Nephron progenitor cell (in vitro differentiated cells): ENCODE measurements around the gene KRT82.

Experiments
- DNase-seq: peaks from one replicate; pipeline ENCODE4 v3.0.0; 2021
- H3K27ac Mint-ChIP-seq: 2 replicates; pipeline ENCODE4 v1.8.0; 2021; ENCODE audit warnings: mild to moderate bottlenecking, moderate library complexity, mixed read lengths
- H3K27me3 Mint-ChIP-seq: 2 replicates; pipeline ENCODE4 v1.8.0; 2021; ENCODE audit warnings: mild to moderate bottlenecking, low read depth, mixed read lengths; ENCODE audit not compliant: poor library complexity
- H3K36me3 Mint-ChIP-seq: 2 replicates; pipeline ENCODE4 v1.8.0; 2021; ENCODE audit warnings: low read depth, mixed read lengths
- H3K4me1 Mint-ChIP-seq: 2 replicates; pipeline ENCODE4 v1.8.0; 2021; ENCODE audit warnings: mixed read lengths
- H3K4me3 Mint-ChIP-seq: 2 replicates; pipeline ENCODE4 v1.8.0; 2021; ENCODE audit warnings: mild to moderate bottlenecking, moderate library complexity, mixed read lengths
- H3K9me3 Mint-ChIP-seq: 2 replicates; pipeline ENCODE4 v1.8.0; 2021; ENCODE audit warnings: mild to moderate bottlenecking, moderate library complexity, mixed read lengths
- CTCF ChIP-seq: fragments of 200-600 bp; sonication (generic); IDR thresholded peaks from 2 replicates; pipeline ENCODE4 v1.5.0; 2021; ENCODE audit warnings: antibody characterized with exemption

The KRT82 gene

DNA sequence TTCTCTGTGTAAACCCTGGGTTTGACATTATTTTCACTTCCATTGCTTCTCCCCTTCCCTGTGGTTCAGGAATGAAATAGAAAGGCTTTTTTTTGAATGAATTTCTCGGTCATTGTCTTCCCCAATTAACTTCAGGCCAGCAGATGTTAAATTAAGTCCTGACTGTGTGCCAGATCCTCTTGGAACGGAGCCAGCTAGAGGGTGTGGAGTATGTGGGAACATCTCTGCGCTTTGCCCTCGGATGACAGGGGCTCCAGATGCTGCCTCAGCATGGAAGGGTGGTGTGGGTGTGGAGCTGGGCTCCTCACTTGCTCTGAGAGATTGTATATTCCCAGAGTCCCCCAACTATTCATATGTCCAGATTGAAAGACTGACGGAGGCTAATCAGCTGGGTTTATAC lies 51.9 kb downstream of the KRT82 start:
- Mint-ChIP-seq H3K27ac (no peak overlapping the region), H3K4me3 (no peak overlapping the region), H3K4me1 (no peaks in the 10 kb centered on the region), H3K36me3 (no peaks in the 10 kb centered on the region), H3K27me3 (peaks cover 30% of the 10 kb centered on the region), H3K9me3 (no peaks in the 10 kb centered on the region)
- no peak for TF ChIP-seq CTCF
- DNase-seq: no peak

GRCh38 chr12:52353766-52354165 lies 52.4 kb downstream of the KRT82 start:
- H3K36me3 Mint-ChIP-seq: no peaks in the 10 kb centered on the region

GRCh38 chr12:52352951-52353350 lies 53.2 kb downstream of the KRT82 start:
- Mint-ChIP-seq H3K4me3 (no peak overlapping the region), H3K9me3 (no peaks in the 10 kb centered on the region), H3K27ac (no peak overlapping the region), H3K27me3 (peaks cover 30% of the 10 kb centered on the region), H3K4me1 (no peaks in the 10 kb centered on the region), H3K36me3 (no peaks in the 10 kb centered on the region)
- no peak for DNase-seq
- TF ChIP-seq CTCF: no peak

More at GRCh38 chr12:52353766-52354165, 52.4 kb downstream of the KRT82 start:
- no peak for TF ChIP-seq CTCF
- DNase-seq: no peak
- H3K4me3 Mint-ChIP-seq: no peak overlapping the region
- no peaks in the 10 kb centered on the region for H3K9me3 Mint-ChIP-seq
- peaks cover 30% of the 10 kb centered on the region for H3K27me3 Mint-ChIP-seq
- no peaks in the 10 kb centered on the region for H3K4me1 Mint-ChIP-seq
- H3K27ac Mint-ChIP-seq: no peak overlapping the region

GRCh38 chr12:52351196-52352059 lies 54.7 kb downstream of the KRT82 start:
- DNase-seq: no peak
- H3K4me1 Mint-ChIP-seq: peaks cover 4% of the 10 kb centered on the region
- H3K9me3 Mint-ChIP-seq: no peaks in the 10 kb centered on the region
- H3K27me3 Mint-ChIP-seq: peaks cover 28% of the 10 kb centered on the region
- H3K4me3 Mint-ChIP-seq: no peak overlapping the region
- no peak overlapping the region for H3K27ac Mint-ChIP-seq
- H3K36me3 Mint-ChIP-seq: no peaks in the 10 kb centered on the region
- TF ChIP-seq CTCF: no peak

DNA sequence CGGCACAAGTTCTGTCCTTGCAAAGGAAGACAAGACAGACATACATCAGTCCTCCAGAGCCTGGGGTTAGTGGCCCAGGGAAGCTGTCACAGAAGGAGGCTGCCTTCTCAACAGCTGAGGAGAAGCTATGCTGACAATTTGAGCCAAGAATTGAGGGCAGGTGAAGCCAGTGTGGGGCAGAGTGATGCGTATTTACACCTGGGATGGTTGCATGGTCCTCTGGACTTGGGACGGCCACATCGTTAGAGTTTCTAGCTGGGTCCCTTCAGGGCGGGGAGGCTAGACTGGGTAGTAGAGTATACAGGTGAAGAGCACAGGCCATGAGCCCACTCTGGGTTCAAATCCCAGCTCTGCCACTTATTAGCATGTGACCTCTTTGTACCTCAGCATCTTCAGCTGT lies 55.3 kb downstream of the KRT82 start:
- Mint-ChIP-seq H3K4me3 (no peak overlapping the region), H3K36me3 (no peaks in the 10 kb centered on the region)
- no peak for TF ChIP-seq CTCF

More for the DNA sequence above, 55.3 kb downstream of the KRT82 start:
- H3K4me1 Mint-ChIP-seq: peaks cover 4% of the 10 kb centered on the region
- peaks cover 28% of the 10 kb centered on the region for H3K27me3 Mint-ChIP-seq
- DNase-seq: no peak
- no peaks in the 10 kb centered on the region for H3K9me3 Mint-ChIP-seq
- H3K27ac Mint-ChIP-seq: no peak overlapping the region
